ENCODE measurements around the gene TAC3.

DNA sequence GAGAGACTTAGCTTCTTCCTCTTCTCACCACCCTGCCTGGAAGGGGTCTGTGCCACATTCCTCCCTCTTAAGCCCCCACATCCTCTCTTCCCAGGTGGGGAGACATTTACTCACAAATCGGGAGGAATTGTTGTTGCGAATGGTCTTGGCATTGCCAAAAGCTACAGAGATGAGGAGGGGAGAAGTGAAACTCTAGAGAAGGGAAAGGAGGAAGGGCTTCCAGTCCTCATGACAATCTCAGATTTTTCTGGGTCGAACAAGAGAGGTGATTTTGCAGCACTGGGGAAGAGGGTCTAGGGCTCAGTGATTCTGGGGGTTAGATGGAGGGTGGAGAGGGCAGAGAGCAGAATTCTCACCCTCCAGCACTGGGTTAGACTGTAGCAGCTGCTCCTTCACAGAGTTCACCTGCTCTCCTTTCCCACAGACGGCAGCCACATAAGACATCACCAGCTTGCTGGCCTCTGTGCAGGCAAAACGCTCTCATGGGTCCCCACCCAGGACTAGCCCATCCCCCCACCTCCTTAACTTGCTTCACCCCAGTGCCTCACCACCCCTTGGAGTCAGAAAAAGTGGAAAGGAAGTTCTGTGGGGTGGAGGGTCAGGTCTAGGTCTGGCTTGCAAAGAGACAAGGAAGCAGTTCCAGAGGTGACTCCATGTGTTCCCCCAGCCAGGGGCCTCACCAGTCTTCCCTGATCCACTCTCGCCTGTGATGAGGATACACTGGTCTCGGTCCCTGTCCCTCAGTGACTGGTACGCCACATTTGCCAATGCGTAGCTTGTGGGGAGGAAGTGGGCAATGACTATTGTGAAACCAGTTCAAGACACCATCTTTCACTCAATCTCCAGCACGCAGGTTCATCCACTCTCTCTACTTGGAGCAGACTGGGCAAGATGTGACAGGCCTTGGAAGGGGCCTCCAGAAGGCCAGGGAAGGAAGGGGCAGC lies 30.9 kb upstream of the TAC3 start:
- TF ChIP-seq, protein P1, sequence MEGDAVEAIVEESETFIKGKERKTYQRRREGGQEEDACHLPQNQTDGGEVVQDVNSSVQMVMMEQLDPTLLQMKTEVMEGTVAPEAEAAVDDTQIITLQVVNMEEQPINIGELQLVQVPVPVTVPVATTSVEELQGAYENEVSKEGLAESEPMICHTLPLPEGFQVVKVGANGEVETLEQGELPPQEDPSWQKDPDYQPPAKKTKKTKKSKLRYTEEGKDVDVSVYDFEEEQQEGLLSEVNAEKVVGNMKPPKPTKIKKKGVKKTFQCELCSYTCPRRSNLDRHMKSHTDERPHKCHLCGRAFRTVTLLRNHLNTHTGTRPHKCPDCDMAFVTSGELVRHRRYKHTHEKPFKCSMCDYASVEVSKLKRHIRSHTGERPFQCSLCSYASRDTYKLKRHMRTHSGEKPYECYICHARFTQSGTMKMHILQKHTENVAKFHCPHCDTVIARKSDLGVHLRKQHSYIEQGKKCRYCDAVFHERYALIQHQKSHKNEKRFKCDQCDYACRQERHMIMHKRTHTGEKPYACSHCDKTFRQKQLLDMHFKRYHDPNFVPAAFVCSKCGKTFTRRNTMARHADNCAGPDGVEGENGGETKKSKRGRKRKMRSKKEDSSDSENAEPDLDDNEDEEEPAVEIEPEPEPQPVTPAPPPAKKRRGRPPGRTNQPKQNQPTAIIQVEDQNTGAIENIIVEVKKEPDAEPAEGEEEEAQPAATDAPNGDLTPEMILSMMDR (IDR thresholded peaks at IDR 0.05), result no peak
- TF ChIP-seq POLR2A (IDR thresholded peaks at IDR 0.05) (no peak), EP300 (IDR thresholded peaks at IDR 0.05) (no peak)
